ENCODE measurements around the gene ADAMTS9.

Gene ADAMTS9

DNA sequence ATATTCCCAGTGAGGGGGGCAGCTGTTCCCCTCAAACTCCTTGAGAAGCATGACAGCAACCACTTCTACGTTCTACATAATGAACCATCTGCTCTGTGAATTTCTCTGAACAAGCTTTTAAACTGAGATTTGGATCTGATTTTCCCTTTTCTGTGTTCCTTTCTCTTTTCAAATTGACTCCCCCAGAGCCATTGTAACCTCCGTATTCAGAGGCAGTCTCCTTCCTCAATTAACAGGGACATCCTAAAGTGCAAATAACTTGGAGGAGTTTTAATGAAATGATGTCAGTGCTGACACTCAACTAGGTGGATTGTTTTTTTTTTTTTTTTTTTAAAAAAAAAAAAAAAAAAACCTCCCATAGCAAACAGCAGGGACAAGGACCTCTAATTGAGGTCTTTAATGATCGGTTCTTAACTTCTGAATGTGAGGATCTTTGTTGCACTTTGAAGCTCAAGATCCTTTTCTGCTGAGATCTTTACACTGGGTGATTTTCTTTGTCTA lies 48.8 kb downstream of the ADAMTS9 start:
- no peak overlapping the region for H2AFZ ChIP-seq (ENCODE audit: low read length)
- H3K9me3 ChIP-seq (ENCODE audit: insufficient read depth, low read depth, low read length), result no peaks in the 10 kb centered on the region
- H3K4me2 ChIP-seq (ENCODE audit: low read depth, low read length, poor library complexity, severe bottlenecking), result no peak overlapping the region
- H3K4me1 ChIP-seq (ENCODE audit: insufficient read depth, low read length, poor library complexity, severe bottlenecking), result no peaks in the 10 kb centered on the region
- H3K27me3 ChIP-seq (ENCODE audit: insufficient read depth, low read length, poor library complexity, severe bottlenecking), result no peaks in the 10 kb centered on the region
- no peaks in the 10 kb centered on the region for H4K20me1 ChIP-seq (ENCODE audit: insufficient read depth, low read length, poor library complexity, severe bottlenecking)
- H3K9me2 ChIP-seq (replicated peaks; ENCODE audit: low read depth, low read length), result no peaks in the 10 kb centered on the region
- H3K79me2 ChIP-seq (ENCODE audit: insufficient read depth, low read length), result no peaks in the 10 kb centered on the region
- H3K4me3 ChIP-seq (ENCODE audit: low read length, poor library complexity, severe bottlenecking), result no peak overlapping the region
- TF ChIP-seq EZH2phosphoT487 (IDR thresholded peaks at IDR 0.05; ENCODE audit: borderline replicate concordance), result no peak
- TF ChIP-seq, protein P1, sequence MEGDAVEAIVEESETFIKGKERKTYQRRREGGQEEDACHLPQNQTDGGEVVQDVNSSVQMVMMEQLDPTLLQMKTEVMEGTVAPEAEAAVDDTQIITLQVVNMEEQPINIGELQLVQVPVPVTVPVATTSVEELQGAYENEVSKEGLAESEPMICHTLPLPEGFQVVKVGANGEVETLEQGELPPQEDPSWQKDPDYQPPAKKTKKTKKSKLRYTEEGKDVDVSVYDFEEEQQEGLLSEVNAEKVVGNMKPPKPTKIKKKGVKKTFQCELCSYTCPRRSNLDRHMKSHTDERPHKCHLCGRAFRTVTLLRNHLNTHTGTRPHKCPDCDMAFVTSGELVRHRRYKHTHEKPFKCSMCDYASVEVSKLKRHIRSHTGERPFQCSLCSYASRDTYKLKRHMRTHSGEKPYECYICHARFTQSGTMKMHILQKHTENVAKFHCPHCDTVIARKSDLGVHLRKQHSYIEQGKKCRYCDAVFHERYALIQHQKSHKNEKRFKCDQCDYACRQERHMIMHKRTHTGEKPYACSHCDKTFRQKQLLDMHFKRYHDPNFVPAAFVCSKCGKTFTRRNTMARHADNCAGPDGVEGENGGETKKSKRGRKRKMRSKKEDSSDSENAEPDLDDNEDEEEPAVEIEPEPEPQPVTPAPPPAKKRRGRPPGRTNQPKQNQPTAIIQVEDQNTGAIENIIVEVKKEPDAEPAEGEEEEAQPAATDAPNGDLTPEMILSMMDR (conservative IDR thresholded peaks at IDR 0.05; ENCODE audit: low read length), result no peak
- H3K36me3 ChIP-seq (ENCODE audit: insufficient read depth, low read length), result no peaks in the 10 kb centered on the region
- H3K9ac ChIP-seq (ENCODE audit: low read depth, low read length, poor library complexity, severe bottlenecking), result no peak overlapping the region
- no peaks in the 10 kb centered on the region for H3F3A ChIP-seq (ENCODE audit: low read depth)

DNA sequence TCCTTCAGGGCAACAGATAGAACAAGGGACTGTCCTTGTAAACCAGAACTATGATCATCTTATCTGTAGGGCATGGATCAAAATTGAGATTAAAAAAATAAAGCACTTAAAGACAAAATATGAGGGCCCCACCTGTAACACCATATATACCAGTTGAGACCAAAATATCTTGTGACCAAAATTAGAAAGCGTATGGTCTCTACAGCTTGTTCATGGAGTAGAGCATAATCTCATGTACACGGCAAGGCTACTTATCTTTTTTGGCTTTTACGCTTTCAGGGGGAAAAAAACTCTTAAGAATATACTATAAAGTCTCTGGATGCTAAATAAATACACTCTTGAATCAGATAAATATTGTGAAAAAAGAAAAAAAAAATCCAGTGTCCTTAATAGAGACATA lies 49.3 kb downstream of the ADAMTS9 start:
- H3K36me3 ChIP-seq (ENCODE audit: insufficient read depth, low read length), result no peaks in the 10 kb centered on the region
- H3K4me1 ChIP-seq (ENCODE audit: insufficient read depth, low read length, poor library complexity, severe bottlenecking), result no peaks in the 10 kb centered on the region
- H4K20me1 ChIP-seq (ENCODE audit: insufficient read depth, low read length, poor library complexity, severe bottlenecking), result no peaks in the 10 kb centered on the region
- no peak overlapping the region for H3K4me2 ChIP-seq (ENCODE audit: low read depth, low read length, poor library complexity, severe bottlenecking)
- no peak overlapping the region for H3K9ac ChIP-seq (ENCODE audit: low read depth, low read length, poor library complexity, severe bottlenecking)
- no peak overlapping the region for H3K4me3 ChIP-seq (ENCODE audit: low read length, poor library complexity, severe bottlenecking)
- H2AFZ ChIP-seq (ENCODE audit: low read length), result no peak overlapping the region
- H3K9me2 ChIP-seq (replicated peaks; ENCODE audit: low read depth, low read length), result no peaks in the 10 kb centered on the region
- H3F3A ChIP-seq (ENCODE audit: low read depth), result no peaks in the 10 kb centered on the region
- H3K9me3 ChIP-seq (ENCODE audit: insufficient read depth, low read depth, low read length), result no peaks in the 10 kb centered on the region
- no peaks in the 10 kb centered on the region for H3K79me2 ChIP-seq (ENCODE audit: insufficient read depth, low read length)
- no peaks in the 10 kb centered on the region for H3K27me3 ChIP-seq (ENCODE audit: insufficient read depth, low read length, poor library complexity, severe bottlenecking)
- TF ChIP-seq, protein P1 (conservative IDR thresholded peaks at IDR 0.05; ENCODE audit: low read length), result no peak
- TF ChIP-seq EZH2phosphoT487 (IDR thresholded peaks at IDR 0.05; ENCODE audit: borderline replicate concordance), result no peak

- Histone ChIP-seq H2AFZ (ENCODE audit: low read length) (no peak overlapping the region), H3K9me3 (ENCODE audit: insufficient read depth, low read depth, low read length) (no peaks in the 10 kb centered on the region), H3K9me2 (replicated peaks; ENCODE audit: low read depth, low read length) (no peaks in the 10 kb centered on the region), H4K20me1 (ENCODE audit: insufficient read depth, low read length, poor library complexity, severe bottlenecking) (no peaks in the 10 kb centered on the region), H3K79me2 (ENCODE audit: insufficient read depth, low read length) (no peaks in the 10 kb centered on the region), H3K4me3 (ENCODE audit: low read length, poor library complexity, severe bottlenecking) (no peak overlapping the region), H3K27me3 (ENCODE audit: insufficient read depth, low read length, poor library complexity, severe bottlenecking) (no peaks in the 10 kb centered on the region), H3K4me1 (ENCODE audit: insufficient read depth, low read length, poor library complexity, severe bottlenecking) (no peaks in the 10 kb centered on the region), H3K9ac (ENCODE audit: low read depth, low read length, poor library complexity, severe bottlenecking) (no peak overlapping the region), H3K36me3 (ENCODE audit: insufficient read depth, low read length) (no peaks in the 10 kb centered on the region), H3K4me2 (ENCODE audit: low read depth, low read length, poor library complexity, severe bottlenecking) (no peak overlapping the region), H3F3A (ENCODE audit: low read depth) (no peaks in the 10 kb centered on the region)
- TF ChIP-seq, protein P1 (conservative IDR thresholded peaks at IDR 0.05; ENCODE audit: low read length), result no peak
These were observed 53.4 kb downstream of the ADAMTS9 start for GRCh38 chr3:64634417-64634816.

Measured in Loucy (cell line).